Stimulated activated naive CD4-positive, alpha-beta T cell treated with Interleukin-2 at 50 U/mL for 16 hours (primary cell): ENCODE data around the gene UVRAG.
"Not testable (repeated sequence)": the region's sequence is repeated elsewhere in the genome, so short reads cannot be mapped to it uniquely, and the experiment has no call there.

ENCODE experiments used
- DNase-seq: peaks from one replicate; lab custom pipeline; 2025; lab: John Stamatoyannopoulos, UW

The UVRAG gene

DNA sequence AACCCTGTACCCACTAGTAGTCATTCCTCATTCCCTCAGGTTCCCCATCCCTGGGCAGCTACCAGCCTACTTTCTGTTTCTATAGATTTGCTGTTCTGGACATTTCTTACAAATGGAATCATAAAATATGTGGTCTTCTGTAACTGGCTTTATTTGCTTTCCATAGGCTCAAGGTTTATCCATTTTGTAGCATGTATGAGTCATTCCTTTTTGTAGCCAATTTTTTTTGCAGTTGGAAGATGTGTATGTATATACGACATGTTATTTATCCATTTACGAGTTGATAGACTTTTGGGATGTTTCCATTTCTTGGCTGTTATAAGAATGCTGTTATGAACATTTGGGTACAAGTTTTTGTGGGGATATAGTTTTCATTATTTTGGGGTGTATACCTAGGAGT lies 260.7 kb downstream of the UVRAG start:
- no peak for DNase-seq

DNA sequence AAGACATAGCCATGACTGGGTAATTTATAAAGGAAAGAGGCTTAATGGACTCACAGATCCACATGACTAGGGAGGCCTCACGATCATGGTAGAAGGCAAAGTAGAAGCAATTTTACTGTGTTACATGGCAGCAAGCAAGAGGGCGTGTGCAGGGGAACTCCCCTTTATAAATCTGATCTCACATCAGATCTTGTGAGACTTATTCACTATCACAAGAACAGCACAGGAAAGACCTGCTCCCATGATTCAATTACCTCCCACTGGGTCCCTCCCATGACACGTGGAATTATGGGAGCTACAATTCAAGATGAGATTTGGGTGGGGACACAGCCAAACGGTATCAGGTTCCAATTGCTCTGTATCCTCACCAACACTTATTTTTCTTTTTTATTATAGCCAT lies 261.2 kb downstream of the UVRAG start:
- not testable (repeated sequence) for DNase-seq

DNA sequence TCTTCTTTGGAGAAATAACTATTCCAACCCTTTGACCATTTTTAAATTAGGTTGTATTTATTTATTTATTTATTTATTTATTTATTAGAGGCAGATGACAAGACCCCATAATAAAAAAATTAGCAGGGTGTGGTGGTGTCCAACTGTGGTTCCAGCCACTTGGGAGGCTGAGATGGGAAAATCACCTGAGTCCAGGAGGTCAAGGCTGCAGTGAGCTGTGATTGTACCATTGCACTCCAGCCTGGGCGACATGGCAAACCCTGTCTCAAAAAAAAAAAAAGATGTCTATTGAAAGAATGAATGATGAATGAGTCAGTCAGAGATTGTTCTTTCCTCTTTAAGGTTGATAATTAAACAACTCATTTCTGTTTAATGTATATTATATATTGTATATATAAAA lies 261.7 kb downstream of the UVRAG start:
- DNase-seq, result no peak

DNA sequence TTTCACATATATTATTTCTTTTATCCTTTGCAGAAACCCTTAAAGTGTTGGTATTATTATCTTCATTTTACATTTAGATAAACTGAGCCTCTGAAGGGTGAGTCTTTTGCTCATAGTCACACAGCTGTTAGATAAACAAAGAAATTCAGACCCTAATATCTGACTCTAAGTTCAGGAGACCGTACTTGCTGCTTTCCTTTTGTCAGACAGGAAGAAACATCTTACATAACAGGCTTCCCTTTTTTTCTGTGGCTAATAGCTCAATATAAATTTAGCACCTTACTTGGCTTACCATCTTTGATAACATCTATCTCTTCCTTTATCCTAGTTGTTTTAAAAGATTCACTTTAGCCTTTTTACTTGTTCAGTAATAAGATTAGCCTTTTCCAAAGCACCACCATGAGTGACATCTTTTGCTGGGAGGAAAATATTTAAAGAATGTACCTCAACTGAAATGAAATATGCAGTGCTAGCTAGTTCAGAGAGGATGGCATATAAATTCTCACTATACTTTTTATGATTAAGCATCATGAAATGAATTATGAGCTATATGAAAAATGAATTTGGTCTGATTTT lies 262.7 kb downstream of the UVRAG start:
- no peak for DNase-seq

DNA sequence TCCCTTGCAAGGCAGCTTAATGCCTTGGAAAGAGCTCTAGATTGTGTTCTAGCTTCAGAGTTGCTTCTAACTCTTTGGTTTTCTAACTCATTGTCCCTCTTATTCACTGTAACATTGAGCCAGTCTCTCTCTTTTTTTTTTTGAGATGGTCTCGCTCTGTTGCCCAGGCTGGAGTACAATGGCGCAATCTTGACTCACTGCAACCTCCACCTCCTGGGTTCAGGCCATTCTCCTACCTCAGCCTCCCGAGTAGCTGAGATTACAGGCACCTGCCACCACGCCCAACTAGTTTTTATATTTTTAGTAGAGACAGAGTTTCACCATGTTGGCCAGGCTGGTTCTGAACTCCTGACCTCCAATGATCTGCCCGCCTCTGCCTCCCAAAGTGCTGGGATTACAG lies 266.1 kb downstream of the UVRAG start:
- not testable (repeated sequence) for DNase-seq

DNA sequence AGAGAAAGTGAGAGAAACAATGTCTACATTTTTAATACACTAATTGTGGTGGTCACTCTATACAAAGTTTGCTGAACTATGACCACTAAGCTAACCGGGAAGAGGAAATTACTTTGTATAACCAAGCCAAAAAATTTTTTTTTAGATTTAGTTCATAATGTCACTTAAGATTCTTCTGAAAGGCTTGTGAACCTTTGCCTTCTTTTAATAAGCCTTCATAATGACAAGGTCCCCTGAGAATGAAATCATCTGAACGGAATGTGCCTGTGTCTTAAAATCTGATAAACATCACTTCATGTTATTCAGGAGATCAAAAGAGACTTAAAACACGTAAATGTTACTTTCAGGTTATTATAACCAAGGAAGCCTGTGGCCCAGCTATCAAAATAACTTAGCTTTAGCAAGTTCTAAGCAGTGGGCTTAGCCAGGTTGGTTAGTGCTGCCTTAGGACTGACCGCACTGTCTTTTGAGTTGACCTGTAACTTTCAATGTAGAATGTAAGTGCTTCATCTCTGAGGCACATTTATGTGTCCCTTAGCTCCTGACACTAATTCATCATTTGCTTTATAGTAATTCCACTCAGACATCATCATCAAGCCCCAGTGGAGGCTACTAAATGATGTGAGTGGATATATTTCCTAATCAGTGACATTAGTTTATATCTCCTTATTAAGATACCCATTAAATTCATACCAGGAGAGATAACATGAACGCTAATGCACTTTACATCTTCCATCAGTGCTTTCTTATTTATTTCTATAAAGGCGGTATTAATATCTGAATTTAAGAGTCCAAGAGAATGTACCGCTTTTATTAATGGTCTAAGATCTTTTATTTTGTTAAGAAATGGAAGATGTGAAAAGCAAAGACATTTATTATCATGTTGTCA lies 268.8 kb downstream of the UVRAG start:
- no peak for DNase-seq

DNA sequence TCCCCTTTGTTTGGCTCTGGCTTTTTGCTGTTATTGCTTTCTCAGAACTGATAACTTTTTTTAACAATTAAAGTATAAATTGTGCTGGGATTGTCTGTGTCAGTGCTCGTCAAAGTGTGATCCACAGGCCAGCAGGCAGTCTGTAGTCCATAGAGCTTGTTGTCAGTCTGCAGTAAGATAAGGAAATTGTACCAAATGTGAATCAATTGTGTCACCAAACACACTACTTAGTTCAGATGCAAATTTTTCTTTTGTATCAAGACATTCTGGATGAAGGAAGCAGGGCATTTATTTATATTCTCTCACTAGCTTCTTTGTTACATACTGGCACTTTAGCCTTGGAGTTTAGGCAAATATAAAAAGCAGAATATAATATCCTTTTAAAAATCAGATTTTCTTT lies 270.3 kb downstream of the UVRAG start:
- no peak for DNase-seq

DNA sequence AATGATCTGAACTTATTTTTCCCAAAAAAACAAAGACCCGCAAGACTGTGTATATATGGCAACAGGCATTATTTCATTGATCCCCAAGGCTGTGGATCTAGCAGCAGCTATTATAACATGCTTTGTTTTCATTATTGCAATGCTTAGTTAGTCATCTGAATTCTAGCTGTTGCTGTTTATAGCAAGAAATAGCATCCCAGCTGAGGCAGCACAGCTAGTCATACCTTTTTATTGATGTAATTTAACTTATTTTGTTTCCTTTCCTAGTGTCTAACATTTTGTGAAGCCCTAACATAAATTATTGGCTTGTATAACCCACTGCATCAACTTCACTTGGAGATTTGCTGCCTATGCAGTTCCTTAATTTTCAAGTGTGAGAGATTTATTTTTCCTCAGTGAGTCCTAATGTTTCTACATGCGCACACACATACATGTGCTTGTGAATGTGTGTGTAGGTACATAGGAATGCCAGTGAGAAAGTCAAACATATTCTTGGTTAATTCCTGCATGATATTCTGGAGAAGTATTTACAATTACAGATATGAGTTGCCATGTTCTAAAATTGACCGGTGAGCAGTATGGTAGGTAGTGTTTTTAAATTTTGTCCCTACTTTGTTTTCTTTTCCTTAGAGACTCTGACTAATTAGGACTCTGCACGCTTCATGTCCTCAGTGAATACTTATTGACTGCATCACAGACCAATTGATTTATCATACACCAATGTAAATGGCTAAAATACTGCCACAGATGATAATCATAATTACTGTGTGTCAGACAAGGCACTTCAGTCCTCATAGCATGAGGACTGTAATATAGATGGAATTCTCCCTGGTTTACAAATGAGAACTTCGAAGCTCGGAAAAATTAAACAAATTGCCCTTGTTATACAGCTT lies 272.0 kb downstream of the UVRAG start:
- no peak for DNase-seq

DNA sequence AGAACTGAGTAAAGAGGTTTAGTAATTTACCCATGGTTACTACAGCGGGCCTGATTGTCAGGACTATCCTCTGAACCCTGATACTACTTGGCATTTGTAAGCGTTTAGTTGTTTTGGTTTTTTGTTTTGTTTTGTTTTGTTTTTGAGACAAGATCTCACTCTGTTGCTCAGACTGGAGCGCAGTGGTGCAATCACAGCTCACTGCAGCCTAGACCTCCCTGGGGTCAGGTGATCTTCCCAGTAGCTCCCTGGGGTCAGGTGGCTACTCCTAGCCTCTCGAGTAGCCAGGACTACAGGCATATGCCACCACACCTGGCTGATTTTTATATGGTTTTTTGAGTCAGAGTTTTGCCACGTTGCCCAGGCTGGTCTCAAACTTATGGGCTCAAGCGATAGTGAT lies 272.7 kb downstream of the UVRAG start:
- DNase-seq, result no peak

DNA sequence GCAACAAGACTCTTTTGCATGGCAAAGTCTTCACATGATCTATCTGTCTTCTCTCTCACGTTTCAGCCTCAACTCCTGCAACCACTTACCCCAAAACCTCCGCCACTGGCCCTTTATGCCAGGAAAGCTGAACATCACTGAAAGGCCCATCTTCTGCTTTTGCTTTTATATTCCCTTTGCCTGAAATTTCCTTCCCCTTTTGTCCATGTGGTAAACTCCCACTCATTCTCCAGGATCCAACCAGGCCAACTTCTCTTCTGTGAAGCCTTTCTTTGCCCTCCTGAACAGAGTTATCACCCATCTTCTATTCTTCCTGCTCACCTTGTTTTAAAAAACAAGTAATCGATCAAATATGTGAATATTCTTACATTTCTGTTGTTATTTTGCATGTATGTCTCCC lies 273.5 kb downstream of the UVRAG start:
- DNase-seq, result no peak

DNA sequence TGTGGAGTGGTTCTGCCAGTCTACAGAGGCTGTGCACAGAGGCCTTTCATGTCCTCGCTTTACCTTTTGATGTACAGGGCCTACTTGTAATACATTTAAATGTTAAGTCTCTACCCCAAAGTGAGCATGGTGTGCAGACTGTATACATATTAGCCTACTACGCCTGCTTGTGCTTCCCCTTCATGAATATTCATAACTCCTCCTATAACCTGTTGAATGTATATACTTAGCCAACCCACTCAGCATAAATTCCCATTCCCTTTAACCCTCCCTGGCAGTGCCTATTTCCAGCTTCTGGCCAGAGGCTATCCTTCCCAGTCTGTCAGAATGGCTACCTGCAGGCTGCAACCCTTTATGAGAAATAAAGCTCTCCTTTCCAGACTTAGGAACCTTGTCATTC lies 275.2 kb downstream of the UVRAG start:
- no peak for DNase-seq

DNA sequence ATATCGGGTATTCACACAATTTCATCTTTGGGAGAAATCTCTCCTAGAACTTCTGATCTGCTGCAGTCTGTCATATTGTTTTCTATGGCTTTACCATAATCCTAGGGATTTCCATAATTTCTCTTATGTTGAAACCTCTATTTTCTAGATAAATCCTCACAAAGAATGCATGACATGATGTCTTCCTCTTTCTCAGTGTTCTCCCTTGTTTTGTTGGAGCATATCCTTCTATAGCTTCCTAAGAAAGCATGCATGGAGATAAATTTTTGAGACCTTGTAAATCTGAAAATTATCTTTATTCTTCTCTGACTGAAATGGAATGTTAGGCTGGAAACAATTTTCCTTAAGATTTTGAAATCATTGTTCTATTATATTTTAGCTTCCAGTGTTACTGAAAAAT lies 275.8 kb downstream of the UVRAG start:
- DNase-seq, result no peak

DNA sequence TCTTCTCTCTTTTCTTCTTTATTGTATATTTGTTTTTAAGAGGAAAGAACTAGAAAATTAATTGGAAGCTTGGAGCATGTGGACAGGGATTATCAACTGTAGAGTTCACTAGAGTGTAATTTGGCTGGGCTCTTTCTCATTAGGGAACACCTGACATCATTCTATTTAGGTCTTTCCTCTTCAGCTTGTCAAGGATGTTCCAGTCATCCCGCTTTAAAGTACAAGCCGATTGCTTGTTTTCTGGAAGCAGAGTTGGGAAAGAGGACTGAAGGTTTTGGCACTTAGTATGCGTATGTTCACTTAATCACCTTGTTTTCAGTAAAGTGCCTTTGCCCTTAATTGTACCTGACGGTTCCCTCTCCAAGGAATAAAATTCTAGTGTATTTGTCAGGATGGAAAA lies 279.7 kb downstream of the UVRAG start:
- DNase-seq, result no peak

DNA sequence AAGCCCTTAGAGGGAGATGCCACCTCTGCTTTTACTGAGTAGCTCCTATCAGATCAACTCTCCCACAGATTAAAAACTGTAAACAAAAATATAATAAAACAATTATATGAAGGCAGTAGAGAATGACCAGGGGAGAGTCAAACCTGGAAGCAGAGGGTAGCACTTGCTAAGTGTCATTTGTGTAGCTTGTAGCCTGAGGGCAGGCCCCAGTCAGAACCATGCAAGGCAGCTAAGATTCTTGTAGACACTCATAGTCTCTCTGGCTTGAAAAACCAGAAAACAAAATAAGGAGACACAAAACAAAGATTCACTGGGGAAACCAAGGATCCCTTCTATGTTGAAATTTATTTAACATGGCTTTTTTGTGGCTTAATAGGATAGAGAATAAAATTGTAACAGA lies 280.9 kb downstream of the UVRAG start:
- DNase-seq, result no peak

DNA sequence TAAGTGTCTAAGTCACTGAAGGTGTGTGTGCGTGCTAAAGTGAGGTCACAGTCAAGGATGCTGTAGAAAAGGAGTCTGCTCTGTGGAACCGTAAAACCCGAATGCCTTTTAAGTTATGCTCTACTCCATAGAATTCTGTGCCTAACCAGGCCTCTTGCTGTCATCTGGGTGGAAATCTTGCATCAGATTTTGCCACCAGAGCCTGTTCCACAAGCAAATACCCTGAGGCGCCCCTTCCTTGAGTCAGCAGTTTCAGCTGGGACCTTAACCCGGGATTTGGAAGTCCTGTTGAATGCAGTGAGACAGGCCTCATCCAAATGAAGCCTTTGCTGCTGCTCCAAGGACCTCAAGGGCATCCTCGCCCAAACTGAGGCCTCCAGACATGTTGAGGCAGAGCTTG lies 281.5 kb downstream of the UVRAG start:
- no peak for DNase-seq

DNA sequence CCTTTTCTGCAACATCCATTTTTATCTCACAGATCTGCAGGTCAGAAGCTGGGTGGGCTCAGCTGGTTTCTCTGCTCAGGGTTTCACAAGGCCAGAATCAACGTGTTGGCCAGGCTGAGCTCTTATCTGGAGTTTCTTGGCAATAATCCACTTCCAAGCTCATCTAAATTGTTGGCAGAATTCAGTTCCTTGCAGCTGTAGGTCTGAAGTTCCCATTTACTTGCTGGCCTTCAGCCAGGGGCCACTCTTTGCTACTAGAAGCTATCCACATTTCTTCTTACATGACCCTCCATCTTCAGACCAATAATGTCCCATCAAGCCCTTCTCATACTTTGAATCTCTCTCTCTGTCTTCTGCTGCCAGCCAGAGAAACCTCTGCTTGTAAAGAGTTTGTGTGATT lies 287.8 kb downstream of the UVRAG start:
- DNase-seq, result no peak

DNA sequence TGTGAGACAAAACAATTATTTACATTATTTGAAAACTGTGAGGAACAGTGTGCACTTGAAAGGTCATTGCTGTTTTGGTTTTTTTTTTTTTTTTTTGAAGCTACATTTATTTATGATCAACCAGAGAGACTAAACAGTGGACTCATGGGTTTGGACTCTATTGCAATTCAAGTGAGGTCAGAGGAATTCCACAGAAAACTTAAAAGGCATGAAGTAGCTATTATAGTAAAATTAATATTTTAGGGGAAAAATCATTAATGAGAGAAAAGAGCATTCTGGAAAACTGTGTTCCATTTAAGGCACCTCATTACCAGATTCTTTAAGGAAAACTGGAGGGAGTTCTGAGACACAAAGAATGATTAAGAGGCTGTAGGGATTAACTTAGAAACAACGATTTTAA lies 288.4 kb downstream of the UVRAG start:
- DNase-seq, result no peak

DNA sequence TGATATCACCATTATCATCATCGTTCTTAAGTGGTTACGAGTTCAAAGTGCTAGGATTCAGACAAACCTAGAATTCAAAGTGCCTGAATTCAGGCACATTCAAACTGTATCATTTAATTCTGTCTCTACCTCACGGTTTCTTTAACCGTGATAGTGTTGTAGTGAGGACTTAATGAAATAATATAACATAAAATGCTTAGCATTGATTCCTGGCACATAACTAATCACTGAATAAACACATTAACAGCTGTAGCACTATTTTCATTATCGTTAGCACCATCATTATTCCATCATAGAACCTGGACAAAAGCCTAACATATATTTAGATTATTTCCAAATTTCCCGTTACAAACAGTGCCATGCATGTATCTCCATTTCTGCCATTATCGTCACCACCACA lies 289.3 kb downstream of the UVRAG start:
- no peak for DNase-seq

DNA sequence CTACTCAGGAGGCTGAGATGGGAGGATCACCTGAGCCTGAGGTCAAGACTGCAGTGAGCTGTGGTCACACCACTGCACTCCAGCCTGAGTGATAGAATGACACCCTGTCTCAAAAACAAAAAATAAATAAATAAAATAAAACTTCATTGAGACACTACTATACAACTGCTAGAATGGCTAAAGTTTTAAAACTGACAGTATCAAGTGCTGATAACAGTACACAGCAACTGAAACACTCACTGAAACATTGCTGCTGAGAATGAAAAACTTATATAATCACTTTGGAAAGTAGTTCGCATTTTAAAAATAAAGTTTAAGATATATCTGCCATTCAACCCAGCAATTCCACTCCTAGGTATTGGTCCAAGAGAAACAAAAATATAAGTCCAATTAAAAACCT lies 290.6 kb downstream of the UVRAG start:
- no peak for DNase-seq

DNA sequence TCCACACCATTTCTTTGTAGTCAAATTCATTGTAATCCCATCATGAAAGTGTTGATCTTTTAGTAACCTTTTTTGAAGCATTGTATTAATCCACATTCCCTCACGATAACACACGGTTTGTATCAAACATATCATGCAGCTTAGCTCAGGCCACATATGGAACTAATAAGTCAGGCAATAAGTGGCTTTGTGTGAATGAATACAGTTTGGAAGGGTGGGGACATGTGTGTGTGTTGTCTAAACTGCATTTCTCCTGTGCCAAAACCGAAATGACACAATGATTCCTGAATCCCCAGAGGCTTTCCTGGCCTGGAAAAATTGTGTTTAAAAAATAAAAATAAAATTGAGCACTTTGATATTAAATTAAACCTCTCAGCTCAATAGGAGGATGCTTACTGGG lies 293.0 kb downstream of the UVRAG start:
- no peak for DNase-seq

DNA sequence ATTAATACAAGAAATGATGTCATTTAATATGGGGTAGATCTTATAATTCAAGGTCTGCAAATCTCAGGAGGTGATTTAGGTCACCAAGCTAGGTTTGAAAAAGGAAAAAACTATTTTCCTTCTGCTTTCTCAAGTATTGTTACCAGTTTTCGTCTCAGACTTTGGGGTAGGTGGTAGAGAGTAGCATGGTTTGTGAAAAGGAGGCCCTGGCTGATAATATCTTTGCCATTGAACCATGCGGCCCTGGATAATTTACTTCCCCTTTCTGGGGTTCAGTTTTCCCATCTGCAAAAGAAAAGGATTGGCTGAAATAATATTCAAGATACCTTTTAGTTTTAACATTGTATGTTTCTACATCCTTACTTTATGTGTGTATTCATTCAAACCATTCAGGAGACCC lies 299.2 kb downstream of the UVRAG start:
- no peak for DNase-seq

DNA sequence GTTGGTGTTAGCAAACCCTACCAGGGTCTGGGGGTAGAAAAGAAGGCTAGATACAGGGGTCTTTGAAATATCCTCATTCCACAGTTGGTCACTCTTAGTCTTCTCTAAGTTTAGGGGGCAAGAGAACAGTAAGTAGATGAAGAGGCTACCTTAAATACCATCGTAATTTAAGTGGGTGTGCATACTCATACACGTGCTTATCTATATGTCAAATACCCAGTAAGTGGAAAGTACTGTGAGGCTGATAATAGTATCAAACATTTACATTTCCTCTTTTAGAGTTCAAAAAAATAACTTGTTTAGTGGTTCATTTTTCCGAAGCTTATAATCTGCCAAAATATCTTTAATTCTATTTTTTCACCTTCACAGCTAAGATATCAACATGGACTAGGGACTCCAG lies 300.5 kb downstream of the UVRAG start:
- no peak for DNase-seq

DNA sequence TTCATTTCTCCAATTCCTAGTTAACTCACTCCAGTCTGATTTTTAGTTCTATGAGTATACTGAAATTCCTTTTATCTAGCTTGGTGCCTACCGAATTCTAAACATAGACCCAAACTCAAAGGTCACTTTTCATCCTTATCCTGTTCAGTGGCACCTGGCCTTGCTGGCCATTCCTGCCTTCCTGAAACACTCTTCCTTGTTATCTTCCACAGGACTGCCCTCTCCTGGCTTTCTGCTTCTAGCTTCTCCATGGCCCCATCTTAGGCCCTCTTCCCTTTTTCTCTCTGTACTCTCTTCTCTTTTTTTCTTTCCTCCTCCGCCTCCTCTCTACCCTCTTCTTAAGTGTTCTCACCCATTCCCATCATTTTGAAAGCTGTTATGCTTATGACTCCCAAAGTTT lies 304.0 kb downstream of the UVRAG start:
- DNase-seq, result no peak
